CD4-positive, alpha-beta T cell treated with Interleukin-6 at 100 ng/mL for 8 hours (primary cell): ENCODE measurements around the gene MAPK4.

Experiments used
- DNase-seq: peaks from one replicate; pipeline ENCODE4 v3.0.0-alpha.2; 2020; ENCODE audit warnings: mixed read lengths, low spot score

MAPK4 gene

GRCh38 chr18:50720325-50720674, 160.4 kb downstream of the MAPK4 start:
- DNase-seq: no peak

GRCh38 chr18:50721006-50721405, 161.1 kb downstream of the MAPK4 start:
- no peak for DNase-seq

GRCh38 chr18:50721451-50722120, 161.7 kb downstream of the MAPK4 start:
- no peak for DNase-seq

- DNase-seq: no peak
Observed at GRCh38 chr18:50722311-50722710, 162.4 kb downstream of the MAPK4 start.

GRCh38 chr18:50724751-50725151, 164.9 kb downstream of the MAPK4 start:
- no peak for DNase-seq

GRCh38 chr18:50726960-50727589, 167.2 kb downstream of the MAPK4 start:
- no peak for DNase-seq

- no peak for DNase-seq
Observed at GRCh38 chr18:50727721-50728471, 168.0 kb downstream of the MAPK4 start.

- DNase-seq: no peak
Observed at GRCh38 chr18:50729376-50729775, 169.5 kb downstream of the MAPK4 start.

GRCh38 chr18:50729986-50730385, 170.1 kb downstream of the MAPK4 start:
- no peak for DNase-seq

- no peak for DNase-seq
Observed at GRCh38 chr18:50734342-50734741, 174.5 kb downstream of the MAPK4 start.

GRCh38 chr18:50734886-50735285, 175.0 kb downstream of the MAPK4 start:
- DNase-seq: no peak

- no peak for DNase-seq
Observed at GRCh38 chr18:50737127-50737526, 177.2 kb downstream of the MAPK4 start.

- DNase-seq: no peak
Observed at GRCh38 chr18:50738098-50738757, 178.3 kb downstream of the MAPK4 start.

- no peak for DNase-seq
Observed at GRCh38 chr18:50742952-50743351, 183.1 kb downstream of the MAPK4 start.

GRCh38 chr18:50744253-50744652, 184.4 kb downstream of the MAPK4 start:
- no peak for DNase-seq

- no peak for DNase-seq
Observed at GRCh38 chr18:50745945-50746344, 186.1 kb downstream of the MAPK4 start.

GRCh38 chr18:50747849-50748242, 188.0 kb downstream of the MAPK4 start:
- DNase-seq: no peak

- DNase-seq: no peak
Observed at GRCh38 chr18:50748243-50749229, 188.6 kb downstream of the MAPK4 start.

GRCh38 chr18:50749421-50749820, 189.5 kb downstream of the MAPK4 start:
- DNase-seq: no peak

- no peak for DNase-seq
Observed at GRCh38 chr18:50749945-50750344, 190.1 kb downstream of the MAPK4 start.

- DNase-seq: no peak
Observed at GRCh38 chr18:50750546-50750945, 190.7 kb downstream of the MAPK4 start.

- no peak for DNase-seq
Observed at GRCh38 chr18:50751490-50751889, 191.6 kb downstream of the MAPK4 start.
